ENCODE data around the gene GAL3ST2.

The GAL3ST2 gene

GRCh38 chr2:241810307-241811200, 33.9 kb downstream of the GAL3ST2 start:
- no peaks in the 10 kb centered on the region for H3K27me3 ChIP-seq (ENCODE audit: control insufficient read depth, insufficient read depth, low read length)
- H3K27ac ChIP-seq (ENCODE audit: low read length) = no peak overlapping the region
- H3K4me1 ChIP-seq (ENCODE audit: control insufficient read depth, insufficient read depth, low read length) = 0 out of 2 replicates have a peak, but pooled peaks cover 4% of the 10 kb centered on the region
- no peak overlapping the region for H3K4me3 ChIP-seq (ENCODE audit: low read length)
- no peak for DNase-seq (ENCODE audit: low read depth, low spot score)
- no CpG with 5 or more reads among the region's 28 CpGs for WGBS (ENCODE audit: insufficient coverage, insufficient read length)
- H3K36me3 ChIP-seq (ENCODE audit: control insufficient read depth, insufficient read depth, low read length) = no peaks in the 10 kb centered on the region; the same call in 1 of the 2 replicates
- H3K9me3 ChIP-seq (ENCODE audit: control insufficient read depth, insufficient read depth, low read length) = no peaks in the 10 kb centered on the region

GRCh38 chr2:241811201-241811951, 34.8 kb downstream of the GAL3ST2 start:
- no CpG with 5 or more reads among the region's 27 CpGs for WGBS (ENCODE audit: insufficient coverage, insufficient read length)
- no peak for DNase-seq (ENCODE audit: low read depth, low spot score)
- Histone ChIP-seq H3K36me3 (ENCODE audit: control insufficient read depth, insufficient read depth, low read length) (no peaks in the 10 kb centered on the region; the same call in 1 of the 2 replicates), H3K9me3 (ENCODE audit: control insufficient read depth, insufficient read depth, low read length) (no peaks in the 10 kb centered on the region), H3K27me3 (ENCODE audit: control insufficient read depth, insufficient read depth, low read length) (no peaks in the 10 kb centered on the region), H3K27ac (ENCODE audit: low read length) (no peak overlapping the region), H3K4me3 (ENCODE audit: low read length) (no peak overlapping the region), H3K4me1 (ENCODE audit: control insufficient read depth, insufficient read depth, low read length) (peaks cover 4% of the 10 kb centered on the region; the same call in 1 of the 2 replicates)

DNA sequence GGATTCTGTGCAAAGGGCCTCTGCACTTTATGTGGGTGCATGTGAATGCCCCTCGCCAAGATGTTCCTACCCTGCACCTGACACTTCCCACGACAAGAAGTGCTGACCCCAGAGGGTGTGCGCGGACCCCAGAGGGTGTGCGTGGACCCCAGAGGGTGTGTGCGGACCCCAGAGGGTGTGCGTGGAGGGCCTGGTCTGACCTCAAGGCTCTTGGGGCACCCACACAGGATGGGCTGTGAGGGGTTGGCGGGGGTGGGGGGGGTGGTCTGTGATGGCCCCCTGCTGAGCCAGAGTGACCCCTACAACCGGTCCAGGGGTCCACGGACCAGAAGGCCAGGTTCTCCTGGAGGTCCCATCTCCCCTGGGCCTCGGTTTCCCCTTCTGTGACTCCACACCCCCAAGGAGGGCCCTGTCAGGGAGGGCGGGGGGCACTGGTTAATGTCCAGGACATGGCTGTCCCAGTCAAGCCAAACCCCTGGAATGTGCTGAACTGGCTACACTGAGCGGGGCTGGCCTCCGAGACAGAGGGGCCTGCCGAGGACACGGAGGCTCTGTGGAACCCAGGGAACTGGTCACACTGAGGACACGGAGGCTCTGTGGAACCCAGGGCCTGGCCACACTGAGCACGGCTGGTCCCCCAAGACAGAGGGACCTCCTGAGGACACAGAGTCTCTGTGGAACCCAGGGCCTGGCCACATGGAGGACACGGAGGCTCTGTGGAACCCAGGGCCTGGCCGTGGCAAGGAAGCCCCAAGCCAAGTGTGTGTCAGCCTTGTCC, 35.5 kb downstream of the GAL3ST2 start:
- Histone ChIP-seq H3K4me3 (ENCODE audit: low read length) (no peak overlapping the region), H3K4me1 (ENCODE audit: control insufficient read depth, insufficient read depth, low read length) (peaks cover 4% of the 10 kb centered on the region; the same call in 1 of the 2 replicates), H3K27ac (ENCODE audit: low read length) (no peak overlapping the region), H3K27me3 (ENCODE audit: control insufficient read depth, insufficient read depth, low read length) (no peaks in the 10 kb centered on the region), H3K9me3 (ENCODE audit: control insufficient read depth, insufficient read depth, low read length) (no peaks in the 10 kb centered on the region), H3K36me3 (ENCODE audit: control insufficient read depth, insufficient read depth, low read length) (no peaks in the 10 kb centered on the region; the same call in 1 of the 2 replicates)
- no peak for DNase-seq (ENCODE audit: low read depth, low spot score)
- WGBS (ENCODE audit: insufficient coverage, insufficient read length) = no CpG with 5 or more reads among the region's 20 CpGs

DNA sequence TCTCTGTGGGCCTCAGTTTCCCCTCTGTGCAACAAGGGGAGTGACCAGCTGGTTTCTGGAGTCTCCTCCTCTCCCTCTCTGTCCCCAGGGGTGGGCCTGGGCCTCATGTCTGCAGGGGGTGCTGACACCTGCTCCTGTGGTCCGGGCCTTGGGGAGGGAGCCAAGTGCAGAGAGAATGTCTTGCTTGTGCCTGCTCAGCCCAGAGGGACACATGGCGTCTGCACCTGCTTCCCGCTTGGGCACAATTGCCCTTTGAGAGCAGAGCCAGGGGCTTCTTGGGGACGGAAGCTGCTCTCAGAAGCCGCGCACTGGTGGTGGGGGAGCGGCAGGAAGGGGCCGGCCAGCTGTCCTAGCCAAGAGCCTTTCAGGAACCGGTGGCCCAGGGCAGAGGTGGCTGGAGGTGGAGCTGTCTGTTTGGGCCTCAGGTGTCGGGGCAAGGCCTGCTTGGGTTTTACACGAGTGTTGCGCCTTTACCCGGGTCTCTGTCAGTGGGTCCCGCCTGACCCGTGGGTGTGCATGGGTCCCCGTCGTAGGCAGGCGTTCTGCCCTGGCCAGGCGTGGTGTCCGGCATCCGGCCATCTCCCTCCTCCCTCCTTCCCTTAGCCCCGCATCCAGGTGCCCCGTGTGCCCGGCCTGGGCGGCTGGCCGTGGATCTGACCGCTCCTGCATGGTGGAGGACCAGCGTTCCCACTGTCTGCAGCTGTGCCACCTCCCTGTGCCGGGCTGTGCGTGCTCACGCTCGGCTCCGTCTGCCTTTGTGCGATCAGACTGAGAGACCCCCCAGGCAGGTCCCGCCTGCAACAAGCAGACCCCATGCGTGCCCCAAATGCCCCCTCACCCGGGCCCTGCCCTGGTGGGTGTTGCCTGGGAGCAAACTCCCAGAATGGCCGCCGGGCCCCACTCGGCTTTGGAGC, 36.4 kb downstream of the GAL3ST2 start:
- DNase-seq (ENCODE audit: low read depth, low spot score) = no peak
- peaks cover 4% of the 10 kb centered on the region; the same call in 1 of the 2 replicates for H3K4me1 ChIP-seq (ENCODE audit: control insufficient read depth, insufficient read depth, low read length)

DNA sequence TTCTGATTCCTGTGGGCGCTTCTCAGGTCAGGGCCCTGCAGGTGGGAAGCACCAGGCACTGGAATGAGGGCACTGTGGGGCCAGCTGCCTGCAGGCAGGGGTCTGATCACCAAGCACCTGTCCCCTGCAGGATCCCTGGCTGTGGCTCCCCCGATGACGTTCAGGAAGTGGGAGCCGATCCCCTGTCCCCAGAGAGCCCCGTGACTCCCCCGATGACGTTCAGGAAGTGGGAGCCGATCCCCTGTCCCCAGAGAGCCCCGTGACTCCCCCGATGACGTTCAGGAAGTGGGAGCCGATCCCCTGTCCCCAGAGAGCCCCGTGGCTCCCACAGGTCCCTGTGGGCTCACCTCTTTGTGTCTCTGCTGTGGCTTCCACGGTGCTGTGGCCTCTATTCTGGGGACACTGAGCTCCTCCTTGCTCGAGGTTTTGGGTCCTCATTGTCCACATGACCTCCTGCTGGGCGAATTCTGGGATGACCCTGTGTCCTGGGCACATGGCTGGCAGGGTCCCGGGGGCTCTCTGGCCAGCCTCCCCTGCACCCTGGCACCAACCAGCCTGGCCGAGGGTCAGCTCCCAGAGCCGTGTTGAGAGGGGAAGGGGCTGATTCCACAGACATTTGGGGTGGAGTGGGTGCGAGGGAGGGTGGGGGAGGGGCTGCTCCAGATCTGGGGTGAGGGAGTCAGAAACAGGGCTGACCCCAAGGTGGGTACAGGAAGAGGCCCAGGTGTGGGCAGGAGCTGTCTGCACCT, 37.2 kb downstream of the GAL3ST2 start:
- Histone ChIP-seq H3K27me3 (ENCODE audit: control insufficient read depth, insufficient read depth, low read length) (no peaks in the 10 kb centered on the region), H3K9me3 (ENCODE audit: control insufficient read depth, insufficient read depth, low read length) (no peaks in the 10 kb centered on the region), H3K4me1 (ENCODE audit: control insufficient read depth, insufficient read depth, low read length) (peaks cover 1% of the 10 kb centered on the region; the same call in 1 of the 2 replicates), H3K36me3 (ENCODE audit: control insufficient read depth, insufficient read depth, low read length) (no peaks in the 10 kb centered on the region; the same call in 1 of the 2 replicates), H3K4me3 (ENCODE audit: low read length) (no peak overlapping the region), H3K27ac (ENCODE audit: low read length) (no peak overlapping the region)
- DNase-seq (ENCODE audit: low read depth, low spot score) = no peak
- WGBS (ENCODE audit: insufficient coverage, insufficient read length) = no CpG with 5 or more reads among the region's 20 CpGs

More for the DNA sequence above, 36.4 kb downstream of the GAL3ST2 start:
- no peak overlapping the region for H3K4me3 ChIP-seq (ENCODE audit: low read length)
- H3K9me3 ChIP-seq (ENCODE audit: control insufficient read depth, insufficient read depth, low read length) = no peaks in the 10 kb centered on the region
- H3K27me3 ChIP-seq (ENCODE audit: control insufficient read depth, insufficient read depth, low read length) = no peaks in the 10 kb centered on the region
- WGBS (ENCODE audit: insufficient coverage, insufficient read length) = no CpG with 5 or more reads among the region's 40 CpGs
- H3K36me3 ChIP-seq (ENCODE audit: control insufficient read depth, insufficient read depth, low read length) = no peaks in the 10 kb centered on the region; the same call in 1 of the 2 replicates
- no peak overlapping the region for H3K27ac ChIP-seq (ENCODE audit: low read length)

DNA sequence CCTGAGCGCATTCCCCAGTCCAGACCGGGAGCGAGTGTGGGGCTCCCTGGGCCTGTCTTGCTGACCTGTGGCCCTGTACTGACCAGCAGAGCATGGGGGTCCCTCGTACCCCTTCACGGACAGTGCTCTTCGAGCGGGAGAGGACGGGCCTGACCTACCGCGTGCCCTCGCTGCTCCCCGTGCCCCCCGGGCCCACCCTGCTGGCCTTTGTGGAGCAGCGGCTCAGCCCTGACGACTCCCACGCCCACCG, 37.7 kb downstream of the GAL3ST2 start:
- Histone ChIP-seq H3K9me3 (ENCODE audit: control insufficient read depth, insufficient read depth, low read length) (no peaks in the 10 kb centered on the region), H3K4me3 (ENCODE audit: low read length) (no peak overlapping the region), H3K27ac (ENCODE audit: low read length) (no peak overlapping the region), H3K36me3 (ENCODE audit: control insufficient read depth, insufficient read depth, low read length) (no peaks in the 10 kb centered on the region; the same call in 1 of the 2 replicates), H3K4me1 (ENCODE audit: control insufficient read depth, insufficient read depth, low read length) (no peaks in the 10 kb centered on the region; the same call in 1 of the 2 replicates), H3K27me3 (ENCODE audit: control insufficient read depth, insufficient read depth, low read length) (no peaks in the 10 kb centered on the region)
- no CpG with 5 or more reads among the region's 17 CpGs for WGBS (ENCODE audit: insufficient coverage, insufficient read length)
- no peak for DNase-seq (ENCODE audit: low read depth, low spot score)

DNA sequence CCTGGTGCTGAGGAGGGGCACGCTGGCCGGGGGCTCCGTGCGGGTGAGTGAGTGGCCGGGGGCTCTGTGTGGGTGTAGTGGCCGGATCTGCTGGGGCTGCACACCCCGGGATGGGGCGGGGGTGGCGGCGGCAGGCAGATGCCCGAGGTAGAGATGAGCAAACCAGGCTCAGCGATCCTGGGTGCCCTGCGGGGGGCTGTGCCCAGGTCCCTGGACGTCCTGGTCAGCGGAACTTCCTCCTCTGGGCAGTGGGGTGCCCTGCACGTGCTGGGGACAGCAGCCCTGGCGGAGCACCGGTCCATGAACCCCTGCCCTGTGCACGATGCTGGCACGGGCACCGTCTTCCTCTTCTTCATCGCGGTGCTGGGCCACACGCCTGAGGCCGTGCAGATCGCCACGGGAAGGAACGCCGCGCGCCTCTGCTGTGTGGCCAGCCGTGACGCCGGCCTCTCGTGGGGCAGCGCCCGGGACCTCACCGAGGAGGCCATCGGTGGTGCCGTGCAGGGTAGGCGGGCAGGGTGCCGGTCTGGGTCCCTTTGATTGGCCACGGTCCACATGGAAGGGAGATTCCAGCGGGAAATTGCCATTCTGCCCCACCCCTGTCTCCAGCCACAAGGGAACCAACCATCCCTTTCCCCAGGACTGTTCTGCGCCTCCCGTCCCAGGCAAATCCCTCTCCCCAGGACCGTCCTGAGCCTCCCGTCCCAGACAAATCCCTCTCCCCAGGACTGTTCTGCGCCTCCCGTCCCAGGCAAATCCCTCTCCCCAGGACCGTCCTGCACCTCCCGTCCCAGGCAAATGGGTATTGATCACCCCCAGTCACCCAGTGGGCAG, 38.2 kb downstream of the GAL3ST2 start:
- Histone ChIP-seq H3K27me3 (ENCODE audit: control insufficient read depth, insufficient read depth, low read length) (no peaks in the 10 kb centered on the region), H3K4me1 (ENCODE audit: control insufficient read depth, insufficient read depth, low read length) (no peaks in the 10 kb centered on the region; the same call in 1 of the 2 replicates), H3K27ac (ENCODE audit: low read length) (no peak overlapping the region), H3K9me3 (ENCODE audit: control insufficient read depth, insufficient read depth, low read length) (no peaks in the 10 kb centered on the region), H3K36me3 (ENCODE audit: control insufficient read depth, insufficient read depth, low read length) (no peaks in the 10 kb centered on the region; the same call in 1 of the 2 replicates), H3K4me3 (ENCODE audit: low read length) (no peak overlapping the region)
- no CpG with 5 or more reads among the region's 52 CpGs for WGBS (ENCODE audit: insufficient coverage, insufficient read length)
- no peak for DNase-seq (ENCODE audit: low read depth, low spot score)

DNA sequence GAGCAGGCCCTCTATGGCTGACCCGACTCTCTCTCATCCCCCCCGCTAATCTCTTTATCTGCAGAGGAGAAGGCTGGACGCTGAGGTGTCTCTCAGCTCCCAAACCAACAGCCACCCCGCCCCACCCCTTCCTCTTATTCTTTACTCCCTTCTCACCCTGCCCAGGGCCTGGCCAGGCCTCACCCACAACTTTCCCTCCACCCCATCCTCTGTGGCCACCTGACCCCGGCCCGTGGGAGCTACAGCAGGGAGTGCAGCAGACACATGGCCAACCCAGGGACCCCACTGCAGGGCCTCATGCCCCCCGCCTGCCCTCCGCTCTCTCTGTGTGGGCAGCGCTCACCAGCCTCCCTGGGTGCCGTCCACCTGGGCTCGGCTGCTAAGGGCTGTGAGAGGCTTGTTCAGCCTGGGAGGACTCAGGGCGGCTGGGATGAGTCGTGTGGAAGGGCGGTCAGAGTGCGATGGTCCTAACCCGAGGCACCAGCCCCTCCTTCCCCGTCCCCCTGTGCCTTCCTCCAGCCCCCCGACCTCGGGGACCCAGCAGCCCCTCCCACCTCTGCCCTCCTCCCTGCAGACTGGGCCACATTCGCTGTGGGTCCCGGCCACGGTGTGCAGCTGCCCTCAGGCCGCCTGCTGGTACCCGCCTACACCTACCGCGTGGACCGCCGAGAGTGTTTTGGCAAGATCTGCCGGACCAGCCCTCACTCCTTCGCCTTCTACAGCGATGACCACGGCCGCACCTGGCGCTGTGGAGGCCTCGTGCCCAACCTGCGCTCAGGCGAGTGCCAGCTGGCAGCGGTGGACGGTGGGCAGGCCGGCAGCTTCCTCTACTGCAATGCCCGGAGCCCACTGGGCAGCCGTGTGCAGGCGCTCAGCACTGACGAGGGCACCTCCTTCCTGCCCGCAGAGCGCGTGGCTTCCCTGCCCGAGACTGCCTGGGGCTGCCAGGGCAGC, 39.1 kb downstream of the GAL3ST2 start:
- no CpG with 5 or more reads among the region's 48 CpGs for WGBS (ENCODE audit: insufficient coverage, insufficient read length)
- Histone ChIP-seq H3K36me3 (ENCODE audit: control insufficient read depth, insufficient read depth, low read length) (no peaks in the 10 kb centered on the region; the same call in 1 of the 2 replicates), H3K4me1 (ENCODE audit: control insufficient read depth, insufficient read depth, low read length) (no peaks in the 10 kb centered on the region; the same call in 1 of the 2 replicates), H3K9me3 (ENCODE audit: control insufficient read depth, insufficient read depth, low read length) (no peaks in the 10 kb centered on the region), H3K27me3 (ENCODE audit: control insufficient read depth, insufficient read depth, low read length) (no peaks in the 10 kb centered on the region), H3K4me3 (ENCODE audit: low read length) (no peak overlapping the region), H3K27ac (ENCODE audit: low read length) (no peak overlapping the region)
- no peak for DNase-seq (ENCODE audit: low read depth, low spot score)

Measured in iPS DF 6.9 (cell line).